GM10847 (cell line): ENCODE results near the gene SPIRE1.

Source experiments
- POLR2A ChIP-seq: IDR thresholded peaks from 2 replicates; pipeline ENCODE4 v1.6.1; 2011; ENCODE audit not compliant: insufficient read length; ENCODE audit errors: extremely low read depth

Gene SPIRE1

DNA sequence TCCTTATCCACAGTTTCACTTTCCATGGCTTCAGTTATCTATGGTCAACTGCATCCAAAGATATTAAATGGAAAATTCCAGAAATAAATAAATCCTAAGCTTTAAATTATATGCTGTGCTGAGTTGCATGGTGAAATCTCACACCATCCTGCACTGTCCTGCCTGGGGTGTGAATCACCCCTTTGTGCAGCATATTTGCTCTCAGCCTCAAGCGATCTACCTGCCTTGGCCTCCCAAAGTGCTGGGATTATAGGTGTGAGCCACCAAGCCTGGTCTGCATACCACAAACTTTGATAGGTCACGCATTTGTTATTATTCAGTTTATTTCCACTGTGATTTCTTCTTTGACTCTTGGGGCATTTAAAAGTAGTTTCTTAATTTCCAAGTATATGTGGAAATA, 117.2 kb downstream of the SPIRE1 start:
- TF ChIP-seq POLR2A: no peak

GRCh38 chr18:12534820-12535219, 123.1 kb downstream of the SPIRE1 start:
- no peak for TF ChIP-seq POLR2A

GRCh38 chr18:12532661-12533060, 125.2 kb downstream of the SPIRE1 start:
- TF ChIP-seq POLR2A: no peak

- TF ChIP-seq POLR2A: no peak
Measured at GRCh38 chr18:12531749-12532148, 126.2 kb downstream of the SPIRE1 start.

GRCh38 chr18:12520442-12520992, 137.4 kb downstream of the SPIRE1 start:
- TF ChIP-seq POLR2A: no peak

- no peak for TF ChIP-seq POLR2A
Measured at GRCh38 chr18:12518832-12519531, 138.9 kb downstream of the SPIRE1 start.

DNA sequence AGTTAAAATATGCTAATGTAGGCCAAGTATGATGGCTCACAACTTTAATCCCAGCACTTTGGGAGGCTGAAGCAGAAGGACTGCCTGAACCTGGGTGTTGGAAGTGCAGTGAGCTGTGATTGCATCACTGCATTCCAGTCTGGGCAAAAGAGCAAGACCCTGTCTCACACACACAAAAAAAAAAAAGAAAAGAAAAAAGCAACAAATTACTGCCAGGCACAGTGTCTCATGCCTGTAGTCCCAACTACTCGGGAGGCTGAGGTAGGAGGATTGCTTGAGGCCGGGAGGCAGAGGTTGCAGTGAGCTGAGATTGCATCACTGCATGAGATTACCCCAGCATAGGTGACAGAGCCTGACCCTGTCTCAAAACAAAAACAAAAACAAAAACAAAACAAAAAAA, 139.6 kb downstream of the SPIRE1 start:
- no peak for TF ChIP-seq POLR2A

DNA sequence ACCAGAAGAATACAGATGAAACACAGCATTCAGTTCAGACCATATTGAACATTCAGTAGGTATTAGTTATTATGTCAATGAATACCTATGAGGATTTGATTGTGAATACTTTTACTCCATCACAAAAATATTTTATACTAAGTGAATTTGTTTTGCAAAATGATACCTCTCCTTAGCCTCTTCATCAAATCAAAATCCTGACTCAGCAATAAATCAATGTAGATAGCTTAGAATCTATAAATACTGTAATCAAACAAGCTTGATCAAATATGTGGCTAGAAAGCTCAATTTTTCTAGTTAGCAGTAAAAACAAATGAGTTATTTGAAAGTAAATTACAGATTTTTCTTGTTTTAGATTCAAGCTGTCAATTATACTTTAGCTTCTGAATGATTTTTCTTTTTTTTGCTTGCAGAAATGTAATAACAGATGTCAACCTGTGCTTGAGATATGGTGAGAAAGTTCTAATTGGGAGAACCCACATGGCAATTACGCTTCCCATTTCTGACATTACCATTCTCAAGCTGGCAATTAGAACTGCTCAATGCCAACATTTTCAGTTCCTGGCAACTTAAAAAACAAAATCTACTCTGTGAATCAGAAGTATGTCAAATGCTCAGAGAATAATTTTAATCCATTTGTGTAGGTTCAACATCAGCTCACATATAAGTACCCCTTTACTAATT, 140.6 kb downstream of the SPIRE1 start:
- no peak for TF ChIP-seq POLR2A

- TF ChIP-seq POLR2A: no peak
Measured at GRCh38 chr18:12516049-12516630, 141.8 kb downstream of the SPIRE1 start.

GRCh38 chr18:12515550-12515949, 142.4 kb downstream of the SPIRE1 start:
- no peak for TF ChIP-seq POLR2A

- TF ChIP-seq POLR2A: no peak
Measured at GRCh38 chr18:12507007-12507406, 150.9 kb downstream of the SPIRE1 start.

- TF ChIP-seq POLR2A: no peak
Measured at GRCh38 chr18:12500986-12501385, 156.9 kb downstream of the SPIRE1 start.

- no peak for TF ChIP-seq POLR2A
Measured at GRCh38 chr18:12497839-12498238, 160.1 kb downstream of the SPIRE1 start.

- no peak for TF ChIP-seq POLR2A
Measured at GRCh38 chr18:12497296-12497695, 160.6 kb downstream of the SPIRE1 start.

DNA sequence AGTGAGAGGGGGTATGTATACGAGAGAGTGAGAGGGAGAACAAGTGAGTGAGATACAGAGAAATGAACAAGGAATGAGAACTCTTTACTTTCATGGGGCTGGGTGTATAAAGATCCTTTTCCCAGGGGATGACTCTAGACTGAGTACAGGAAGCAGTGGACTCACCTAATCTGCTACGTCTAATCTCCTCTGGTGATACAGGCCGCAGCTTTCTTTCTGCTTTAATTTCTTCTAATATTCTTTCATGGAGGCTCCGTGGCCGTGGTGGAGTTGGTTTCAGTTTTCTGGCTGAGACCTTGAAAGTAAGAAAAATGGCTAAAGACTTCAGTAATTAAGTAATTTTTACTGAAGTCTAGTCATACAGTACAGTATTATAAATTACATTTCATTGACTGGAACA, 165.0 kb downstream of the SPIRE1 start:
- no peak for TF ChIP-seq POLR2A
